B cell (primary cell): ENCODE data around the gene GLI3. TPM values are rescaled to one million over a fixed set of nuclear protein-coding genes. Genes with fewer than 3 reads are reported as not detected.

Source experiments
- ATAC-seq: fragments of 200-7000 bp; cut with Tn5 transposase; one replicate; pipeline ENCODE4 v1.10.0; 2021; ENCODE audit warnings: low read depth, mild to moderate bottlenecking, moderate number of reproducible peaks, moderate library complexity
- CTCF ChIA-PET: fragments of 350-600 bp; sonication (Branson Sonifier 250); formaldehyde crosslinking; loops from one replicate; lab custom pipeline; 2021; ENCODE audit warnings: antibody characterized with exemption, inconsistent platforms; lab: Charles Lee
- POLR2A ChIA-PET: fragments of 350-600 bp; sonication (Branson Sonifier 250); formaldehyde crosslinking; loops from one replicate; lab custom pipeline; 2021; ENCODE audit warnings: antibody characterized with exemption; lab: Charles Lee
- DNase-seq: peaks from one replicate; pipeline ENCODE4 v3.0.0; 2013
- H2AFZ ChIP-seq: 2 replicates; pipeline ENCODE4 v1.6.1; 2012; ENCODE audit warnings: mild to moderate bottlenecking, low read depth, low read length; ENCODE audit not compliant: insufficient read depth, poor library complexity, severe bottlenecking
- H3K27ac ChIP-seq, 2 donors: 1 replicate in 1 of 2; 2 replicates in 1 of 2; pipeline ENCODE4 v1.5.1; 2012 to 2013; ENCODE audit warnings: low read length in 2 of 2, mild to moderate bottlenecking in 2 of 2, moderate library complexity in 1 of 2
- H3K27me3 ChIP-seq, 4 experiments: fragments of 200-600 bp in 1 of 4; sonication (generic) in 1 of 4; replicated peaks in 1 of 4; 1 replicate in 2 of 4; 2 replicates in 2 of 4; pipeline versions ENCODE4 v1.6.1 to v1.7.0; 2013 to 2016; ENCODE audit warnings: low read length in 3 of 4, mild to moderate bottlenecking in 2 of 4, mixed read lengths in 1 of 4, moderate library complexity in 1 of 4; ENCODE audit not compliant: insufficient read depth in 4 of 4, control insufficient read depth in 3 of 4; ENCODE audit errors: control extremely low read depth in 1 of 4
- H3K36me3 ChIP-seq, 2 experiments: replicated peaks in 1 of 2; 1 replicate in 1 of 2; 2 replicates in 1 of 2; pipeline versions ENCODE4 v1.6.1 to v1.7.1; 2013; ENCODE audit warnings: low read length in 1 of 2; ENCODE audit not compliant: insufficient read depth in 2 of 2, control insufficient read depth in 1 of 2; ENCODE audit errors: control extremely low read depth in 1 of 2, extremely low read depth in 1 of 2
- H3K4me1 ChIP-seq, 2 donors: fragments of 200-600 bp in 1 of 2; sonication (generic) in 1 of 2; 1 replicate in 1 of 2; 2 replicates in 1 of 2; pipeline versions ENCODE4 v1.5.1 to v1.6.1; 2013 to 2017; ENCODE audit warnings: low read length in 2 of 2; ENCODE audit not compliant: control insufficient read depth in 2 of 2, insufficient read depth in 2 of 2
- H3K4me2 ChIP-seq: replicated peaks from 2 replicates; pipeline ENCODE3; 2012; ENCODE audit warnings: mild to moderate bottlenecking, low read depth, low read length; ENCODE audit not compliant: poor library complexity, severe bottlenecking
- H3K4me3 ChIP-seq, 5 experiments: fragments of 200-600 bp in 1 of 5; sonication (generic) in 1 of 5; 1 replicate in 3 of 5; 2 replicates in 2 of 5; pipeline versions ENCODE4 v1.5.1 to v1.7.0; 2011 to 2016; ENCODE audit warnings: low read length in 4 of 5, mild to moderate bottlenecking in 4 of 5, low read depth in 2 of 5, control low read depth in 1 of 5, moderate library complexity in 1 of 5; ENCODE audit not compliant: insufficient read depth in 1 of 5; ENCODE audit errors: control extremely low read depth in 1 of 5, extremely low read depth in 1 of 5
- H3K79me2 ChIP-seq: fragments of 200-600 bp; sonication (generic); one replicate; pipeline ENCODE4 v1.6.0; 2016; ENCODE audit warnings: low read length; ENCODE audit not compliant: control insufficient read depth, insufficient read depth
- H3K9ac ChIP-seq: fragments of 200-600 bp; sonication (generic); 2 replicates; pipeline ENCODE4 v1.6.1; 2017; ENCODE audit warnings: mild to moderate bottlenecking, low read length, moderate library complexity
- H3K9me3 ChIP-seq, 3 donors: one replicate each; pipeline versions ENCODE4 v1.6.1 to v1.7.1; 2013; ENCODE audit warnings: low read length in 2 of 3; ENCODE audit not compliant: control insufficient read depth in 2 of 3, insufficient read depth in 1 of 3; ENCODE audit errors: control extremely low read depth in 1 of 3
- H4K20me1 ChIP-seq: 2 replicates; pipeline ENCODE4 v1.6.0; 2012; ENCODE audit warnings: mild to moderate bottlenecking, low read length; ENCODE audit not compliant: insufficient read depth, control insufficient read depth, poor library complexity, severe bottlenecking
- H3K27ac Mint-ChIP-seq: one replicate; pipeline ENCODE4 v1.8.0; 2021; ENCODE audit warnings: mixed read lengths
- H3K27me3 Mint-ChIP-seq: one replicate; pipeline ENCODE4 v1.8.0; 2021; ENCODE audit warnings: mixed read lengths
- H3K4me1 Mint-ChIP-seq: one replicate; pipeline ENCODE4 v1.8.0; 2021; ENCODE audit warnings: mixed read lengths
- H3K4me3 Mint-ChIP-seq: one replicate; pipeline ENCODE4 v1.8.0; 2021; ENCODE audit warnings: mixed read lengths
- H3K9me3 Mint-ChIP-seq: one replicate; pipeline ENCODE4 v1.8.0; 2022; ENCODE audit warnings: mixed read lengths; ENCODE audit not compliant: insufficient read depth
- EZH2 ChIP-seq: IDR thresholded peaks from 2 replicates; pipeline ENCODE4 v1.6.1; 2012; ENCODE audit warnings: borderline replicate concordance, low read depth, mild to moderate bottlenecking, moderate library complexity, low read length; ENCODE audit not compliant: insufficient read depth, poor library complexity, severe bottlenecking
- WGBS: methylation state at CpG from one replicate; pipeline ENCODE4 v1.1.5; 2013; ENCODE audit warnings: missing lambda C conversion rate; ENCODE audit not compliant: insufficient coverage; 5-methylcytosine and 5-hydroxymethylcytosine counted together
- intact Hi-C: fragments of 100-400 bp; cut with micrococcal nuclease; formaldehyde crosslinking; loops from one replicate; pipeline ENCODE4 v1.10.0; 2022
- polyA plus RNA-seq: library from polyadenylated mRNA; depleted of rRNA; stranded (reverse); fragments of >200 nt; gene quantifications from 2 replicates; pipeline ENCODE4 v1.2.3, GENCODE V29; 2012
- total RNA-seq, 2 donors: library from RNA; stranded (reverse); fragments of 120-200 nt in 1 of 2; gene quantifications; 1 replicate in 1 of 2; 2 replicates in 1 of 2; pipeline versions ENCODE4 v1.2.3 to v1.2.4, GENCODE V29; 2013 to 2022
- TF ChIP-seq, protein P1 (sequence below): fragments of 200-600 bp; IDR thresholded peaks from one replicate; pipeline ENCODE4 v1.8.0; 2022; ENCODE audit warnings: antibody characterized with exemption, mild to moderate bottlenecking

GLI3 gene
- total and polyA plus RNA-seq, 2 donors (not counting 1 experiment from before 2014, with no cell fraction given), result not detected

- intact Hi-C loops, result no loop called here
- no peaks in the 10 kb centered on the region for H3K36me3 ChIP-seq
- no peak overlapping the region for H3K4me3 ChIP-seq
- no peaks in the 10 kb centered on the region for H3K27me3 ChIP-seq
- TF ChIP-seq, protein P1, sequence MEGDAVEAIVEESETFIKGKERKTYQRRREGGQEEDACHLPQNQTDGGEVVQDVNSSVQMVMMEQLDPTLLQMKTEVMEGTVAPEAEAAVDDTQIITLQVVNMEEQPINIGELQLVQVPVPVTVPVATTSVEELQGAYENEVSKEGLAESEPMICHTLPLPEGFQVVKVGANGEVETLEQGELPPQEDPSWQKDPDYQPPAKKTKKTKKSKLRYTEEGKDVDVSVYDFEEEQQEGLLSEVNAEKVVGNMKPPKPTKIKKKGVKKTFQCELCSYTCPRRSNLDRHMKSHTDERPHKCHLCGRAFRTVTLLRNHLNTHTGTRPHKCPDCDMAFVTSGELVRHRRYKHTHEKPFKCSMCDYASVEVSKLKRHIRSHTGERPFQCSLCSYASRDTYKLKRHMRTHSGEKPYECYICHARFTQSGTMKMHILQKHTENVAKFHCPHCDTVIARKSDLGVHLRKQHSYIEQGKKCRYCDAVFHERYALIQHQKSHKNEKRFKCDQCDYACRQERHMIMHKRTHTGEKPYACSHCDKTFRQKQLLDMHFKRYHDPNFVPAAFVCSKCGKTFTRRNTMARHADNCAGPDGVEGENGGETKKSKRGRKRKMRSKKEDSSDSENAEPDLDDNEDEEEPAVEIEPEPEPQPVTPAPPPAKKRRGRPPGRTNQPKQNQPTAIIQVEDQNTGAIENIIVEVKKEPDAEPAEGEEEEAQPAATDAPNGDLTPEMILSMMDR, result no peak
- TF ChIP-seq EZH2, result no peak
- H3K27me3 Mint-ChIP-seq, result peaks cover 3% of the 10 kb centered on the region
- no peak overlapping the region for H3K4me2 ChIP-seq
- WGBS, result 91% methylated on average over 5 of the region's 6 CpGs
- no peaks in the 10 kb centered on the region for H4K20me1 ChIP-seq
- no peaks in the 10 kb centered on the region for H3K9me3 ChIP-seq
- DNase-seq (no peak), ATAC-seq (no peak)
- H3K4me1 Mint-ChIP-seq, result no peaks in the 10 kb centered on the region
- ChIA-PET CTCF (interaction anchor here (0.7 kb wide), 1 partner anchor 23 kb away, joined by 3 read pairs; no protein-coding TSS in a partner anchor), POLR2A (no interaction called here)
- no peak overlapping the region for H3K9ac ChIP-seq
- H3K9me3 Mint-ChIP-seq, result no peaks in the 10 kb centered on the region
- H3K4me1 ChIP-seq, result no peaks in the 10 kb centered on the region
- no peak overlapping the region for H3K4me3 Mint-ChIP-seq
- no peak overlapping the region for H3K27ac Mint-ChIP-seq
- H3K27ac ChIP-seq, result no peak overlapping the region
- H3K79me2 ChIP-seq, result no peaks in the 10 kb centered on the region
- H2AFZ ChIP-seq, result no peak overlapping the region
These were observed 110.4 kb downstream of the GLI3 start for GRCh38 chr7:42126475-42127231.

DNA sequence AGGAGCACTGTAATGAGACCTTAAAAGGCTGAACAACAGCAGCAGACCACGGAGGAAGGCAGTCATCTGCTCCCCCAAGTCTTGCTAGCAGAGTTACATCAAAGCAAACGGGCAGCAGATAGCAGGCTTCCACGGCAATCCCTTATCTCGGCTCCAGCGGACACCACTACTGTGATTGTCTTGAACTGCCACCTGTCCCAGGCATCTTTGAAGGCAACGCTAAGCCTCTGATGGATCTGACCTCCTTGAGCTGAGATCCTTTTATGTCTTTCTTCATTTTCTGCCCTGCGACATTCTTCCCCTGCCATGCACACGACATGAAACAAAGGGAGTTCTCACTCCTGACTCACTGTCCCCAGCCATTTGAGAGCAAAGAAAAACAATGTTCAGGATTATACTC is 111.7 kb downstream of the GLI3 start:
- H3K4me1 Mint-ChIP-seq, result no peaks in the 10 kb centered on the region
- TF ChIP-seq, protein P1, result no peak
- 91% methylated on average over 8 of the region's 8 CpGs for WGBS

More for the DNA sequence above, 111.7 kb downstream of the GLI3 start:
- Histone ChIP-seq H3K27me3 (no peaks in the 10 kb centered on the region), H2AFZ (no peak overlapping the region), H3K79me2 (no peaks in the 10 kb centered on the region), H3K4me3 (no peak overlapping the region), H3K9ac (no peak overlapping the region), H3K4me1 (no peaks in the 10 kb centered on the region), H3K27ac (no peak overlapping the region), H3K4me2 (no peak overlapping the region), H3K36me3 (no peaks in the 10 kb centered on the region), H4K20me1 (no peaks in the 10 kb centered on the region), H3K9me3 (no peaks in the 10 kb centered on the region)
- Mint-ChIP-seq H3K9me3 (no peaks in the 10 kb centered on the region), H3K4me3 (no peak overlapping the region), H3K27me3 (peaks cover 8% of the 10 kb centered on the region), H3K27ac (no peak overlapping the region)
- intact Hi-C loops, result no loop called here
- DNase-seq (no peak), ATAC-seq (no peak)
- CTCF ChIA-PET, result no interaction called here
- POLR2A ChIA-PET, result no interaction called here
